ENCODE results near the gene AGAP3.

GRCh38 chr7:151135525-151135845, 49.2 kb downstream of the AGAP3 start:
- TF ChIP-seq POLR2A (IDR thresholded peaks at IDR 0.05; ENCODE audit: low read length) (no peak), GATA1 (IDR thresholded peaks at IDR 0.05; ENCODE audit: low read depth, low read length) (no peak)

All from erythroblast (primary cell).